Mucosa of descending colon (tissue), 3 donors: ENCODE results near the gene RAD51B. TPM values are rescaled to one million over a fixed set of nuclear protein-coding genes. Genes with fewer than 3 reads are reported as not detected.

ENCODE experiments used
- ATAC-seq: fragments of 200-7000 bp; cut with Tn5 transposase; one replicate; pipeline ENCODE4 v1.9.1; 2020; ENCODE audit warnings: mild to moderate bottlenecking, moderate library complexity
- DNase-seq, 3 donors: peaks; one replicate each; pipeline ENCODE4 v3.0.0-alpha.2; 2020
- H3K36me3 ChIP-seq: fragments of 200-600 bp; one replicate; pipeline ENCODE4 v1.8.0; 2021; ENCODE audit warnings: low read depth, mild to moderate bottlenecking
- H3K4me1 ChIP-seq: fragments of 200-600 bp; one replicate; pipeline ENCODE4 v1.8.0; 2021; ENCODE audit warnings: low read depth, mild to moderate bottlenecking
- H3K4me3 ChIP-seq: fragments of 200-600 bp; one replicate; pipeline ENCODE4 v1.8.0; 2021; ENCODE audit warnings: mild to moderate bottlenecking
- H3K9me3 ChIP-seq: fragments of 200-600 bp; one replicate; pipeline ENCODE4 v1.8.0; 2021; ENCODE audit warnings: mild to moderate bottlenecking
- CTCF ChIP-seq: fragments of 200-600 bp; IDR thresholded peaks from one replicate; pipeline ENCODE4 v1.8.0; 2022; ENCODE audit warnings: antibody characterized with exemption, mild to moderate bottlenecking
- intact Hi-C, 2 donors: fragments of 100-400 bp; cut with DNase I in 1 of 2; cut with micrococcal nuclease in 1 of 2; formaldehyde crosslinking; loops; one replicate each; pipeline versions ENCODE4 v1.11.0 to v1.11.1; 2022; cut with DNase I, micrococcal nuclease
- total RNA-seq, 3 donors: library from RNA; stranded (reverse); fragmentation: NEBNext Ultra II Directional in 2 of 3; extraction: Animal tissue kit (Norgen Biotek cat#: 25700) in 2 of 3; gene quantifications; one replicate each; pipeline versions ENCODE4 v1.2.1 to v1.2.4, GENCODE V29; 2021 to 2023
- donor health status: DM: no; HTN: no; CAD: no; lungs with moderate emphysema.
- donor health status: DM: no; HTN: no; CAD: no.
- donor health status: DM: no; HTN: yes; CAD: no.

The RAD51B gene
- total RNA-seq, 3 donors from 2014 or later: 15.8 to 23.3 (median 20.9) TPM

- intact Hi-C loops: no loop called here
- DNase-seq (peak in 1 of 3 donors; percentile 68), ATAC-seq (peak; percentile 73)
- peak overlapping the region; percentile 70 for H3K4me3 ChIP-seq
- H3K9me3 ChIP-seq: no peaks in the 10 kb centered on the region
- TF ChIP-seq CTCF: no peak
- peaks cover 17% of the 10 kb centered on the region for H3K4me1 ChIP-seq
- no peaks in the 10 kb centered on the region for H3K36me3 ChIP-seq
These were observed 921 bp downstream of the RAD51B start for GRCh38 chr14:67820428-67820971.

DNA sequence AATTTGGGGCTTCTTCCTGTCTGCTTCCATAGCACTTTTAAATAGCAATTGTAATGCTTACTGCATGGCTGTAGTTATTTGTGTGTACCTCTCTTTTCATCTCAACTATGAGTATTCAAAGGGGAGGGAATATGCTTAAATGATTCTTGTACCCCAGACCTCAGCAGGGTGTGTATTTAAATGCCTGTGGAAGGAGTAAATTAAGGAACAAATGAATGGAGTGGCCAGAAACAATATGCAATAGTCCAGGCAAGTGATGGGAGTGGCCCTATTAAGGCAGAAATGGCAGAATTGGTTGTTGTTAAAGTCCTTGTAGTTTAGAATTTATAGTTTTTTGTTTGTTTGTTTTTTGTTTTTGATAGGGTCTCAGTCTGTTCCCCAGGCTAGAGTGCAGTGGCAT, 1.5 kb downstream of the RAD51B start:
- no peak for ATAC-seq
- intact Hi-C loops: no loop called here
- Histone ChIP-seq H3K9me3 (no peaks in the 10 kb centered on the region), H3K36me3 (no peaks in the 10 kb centered on the region), H3K4me1 (peaks cover 13% of the 10 kb centered on the region), H3K4me3 (no peak overlapping the region)
- no peak for TF ChIP-seq CTCF
- no peak for DNase-seq

DNA sequence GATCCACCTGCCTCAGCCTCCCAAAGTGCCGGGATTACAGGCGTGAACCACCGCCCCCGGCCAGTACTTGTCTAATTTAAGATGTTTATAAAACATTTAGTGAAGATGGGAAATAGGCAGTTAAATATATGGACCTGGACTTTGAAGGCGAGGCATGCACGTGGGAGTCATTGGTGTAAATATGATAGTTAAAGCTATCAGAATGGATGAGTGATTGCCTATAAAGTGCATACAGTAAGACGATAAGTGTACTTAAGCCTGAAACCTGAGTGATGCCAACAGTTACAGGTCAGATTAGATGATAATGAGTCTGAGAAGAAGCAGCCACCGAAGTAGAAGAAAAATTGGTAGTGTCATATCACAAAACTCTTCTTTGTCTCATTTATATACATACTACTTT, 11.5 kb downstream of the RAD51B start:
- Histone ChIP-seq H3K9me3 (no peaks in the 10 kb centered on the region), H3K4me1 (no peaks in the 10 kb centered on the region), H3K36me3 (no peaks in the 10 kb centered on the region), H3K4me3 (no peak overlapping the region)
- DNase-seq: no peak
- no peak for TF ChIP-seq CTCF
- intact Hi-C loops: no loop called here
- ATAC-seq: peak; percentile 67

GRCh38 chr14:67833403-67833802, 13.8 kb downstream of the RAD51B start:
- no peak for TF ChIP-seq CTCF
- no peak for ATAC-seq
- H3K36me3 ChIP-seq: no peaks in the 10 kb centered on the region
- no peaks in the 10 kb centered on the region for H3K4me1 ChIP-seq
- intact Hi-C loops: no loop called here
- no peaks in the 10 kb centered on the region for H3K9me3 ChIP-seq
- no peak overlapping the region for H3K4me3 ChIP-seq
- no peak for DNase-seq

- TF ChIP-seq CTCF: no peak
- intact Hi-C loops: no loop called here
- H3K4me1 ChIP-seq: no peaks in the 10 kb centered on the region
- H3K4me3 ChIP-seq: no peak overlapping the region
- no peak for DNase-seq
- ATAC-seq: no peak
- no peaks in the 10 kb centered on the region for H3K36me3 ChIP-seq
- no peaks in the 10 kb centered on the region for H3K9me3 ChIP-seq
These were observed 16.0 kb downstream of the RAD51B start for GRCh38 chr14:67835596-67835995.

DNA sequence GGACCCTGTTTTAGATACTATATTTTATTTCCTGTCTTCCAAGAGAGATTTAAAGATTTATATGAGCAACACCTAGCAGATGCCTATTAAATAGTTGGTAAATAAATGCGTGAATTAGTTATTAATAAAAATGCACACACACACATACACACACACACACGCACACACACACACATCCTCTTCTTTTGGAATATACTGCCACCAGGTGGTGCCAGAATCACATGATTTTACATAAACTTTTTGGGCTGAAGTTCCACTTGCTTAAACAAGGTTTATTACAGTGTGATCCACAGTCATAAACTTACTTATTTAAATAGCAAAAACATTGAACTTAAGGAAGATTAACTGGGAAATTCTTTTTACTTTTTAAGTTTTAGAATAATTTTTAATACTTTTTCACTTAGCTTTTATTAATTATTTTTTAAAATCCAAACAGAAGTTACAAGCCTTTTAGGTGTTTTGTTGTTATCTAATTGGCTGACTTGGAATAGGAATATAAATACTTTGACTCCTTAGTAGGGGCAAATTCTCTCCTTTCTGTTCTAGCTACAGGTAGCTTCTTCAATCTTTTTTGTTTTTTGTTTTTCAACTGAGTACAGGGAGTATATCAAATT, 17.5 kb downstream of the RAD51B start:
- ATAC-seq: peak; percentile 87
- intact Hi-C loops: no loop called here

More for the DNA sequence above, 17.5 kb downstream of the RAD51B start:
- Histone ChIP-seq H3K9me3 (no peaks in the 10 kb centered on the region), H3K4me1 (no peaks in the 10 kb centered on the region), H3K4me3 (no peak overlapping the region), H3K36me3 (no peaks in the 10 kb centered on the region)
- peak in 1 of 3 donors; percentile 88 for DNase-seq
- TF ChIP-seq CTCF: no peak
